Glutamatergic neuron (in vitro differentiated cells): ENCODE measurements around the gene PDX1. TPM values are rescaled to one million over a fixed set of nuclear protein-coding genes. Genes with fewer than 3 reads are reported as not detected.

Source experiments
- DNase-seq: peaks from one replicate; pipeline ENCODE4 v3.0.0; 2022
- H3K27ac Mint-ChIP-seq: one replicate; pipeline ENCODE4 v1.8.0; 2020; ENCODE audit warnings: mild to moderate bottlenecking, mixed read lengths, inconsistent platforms; ENCODE audit not compliant: unreplicated experiment
- H3K27me3 Mint-ChIP-seq: one replicate; pipeline ENCODE4 v1.8.0; 2020; ENCODE audit warnings: mild to moderate bottlenecking, moderate library complexity, mixed read lengths, inconsistent platforms; ENCODE audit not compliant: unreplicated experiment
- H3K36me3 Mint-ChIP-seq: one replicate; pipeline ENCODE4 v1.8.0; 2020; ENCODE audit warnings: mild to moderate bottlenecking, mixed read lengths, inconsistent platforms; ENCODE audit not compliant: unreplicated experiment
- H3K4me1 Mint-ChIP-seq: one replicate; pipeline ENCODE4 v1.8.0; 2020; ENCODE audit warnings: mild to moderate bottlenecking, low read depth, mixed read lengths, inconsistent platforms; ENCODE audit not compliant: unreplicated experiment
- H3K4me3 Mint-ChIP-seq: one replicate; pipeline ENCODE4 v1.8.0; 2020; ENCODE audit warnings: mild to moderate bottlenecking, mixed read lengths, inconsistent platforms; ENCODE audit not compliant: unreplicated experiment
- H3K9me3 Mint-ChIP-seq: one replicate; pipeline ENCODE4 v1.8.0; 2020; ENCODE audit warnings: mild to moderate bottlenecking, moderate library complexity, mixed read lengths, inconsistent platforms; ENCODE audit not compliant: unreplicated experiment
- CTCF ChIP-seq: fragments of 200-600 bp; sonication (generic); IDR thresholded peaks from one replicate; pipeline ENCODE4 v1.5.0; 2021; ENCODE audit not compliant: partially characterized antibody, unreplicated experiment
- total RNA-seq: library from RNA; stranded (reverse); fragmentation: NEBNext Ultra II Directional; extraction: Animal tissue kit (Norgen Biotek cat#: 25700); gene quantifications from one replicate; pipeline ENCODE4 v1.2.1, GENCODE V29; 2021; ENCODE audit not compliant: unreplicated experiment

PDX1 gene
- total RNA-seq, 1 donor from 2014 or later = not detected

GRCh38 chr13:27926644-27927434 is 7.0 kb downstream of the PDX1 start:
- Mint-ChIP-seq H3K9me3 (peaks cover 9% of the 10 kb centered on the region), H3K4me1 (peaks cover 2% of the 10 kb centered on the region), H3K4me3 (no peak overlapping the region), H3K36me3 (no peaks in the 10 kb centered on the region), H3K27ac (no peak overlapping the region), H3K27me3 (peaks cover 49% of the 10 kb centered on the region)
- TF ChIP-seq CTCF = no peak
- DNase-seq = peak; percentile 23

- Mint-ChIP-seq H3K27ac (no peak overlapping the region), H3K4me1 (peaks cover 2% of the 10 kb centered on the region), H3K4me3 (no peak overlapping the region), H3K27me3 (peaks cover 45% of the 10 kb centered on the region), H3K36me3 (no peaks in the 10 kb centered on the region), H3K9me3 (peaks cover 9% of the 10 kb centered on the region)
- TF ChIP-seq CTCF = no peak
- peak; percentile 21 for DNase-seq
Measured at GRCh38 chr13:27927444-27928352, 7.9 kb downstream of the PDX1 start.

GRCh38 chr13:27928353-27928804 is 8.6 kb downstream of the PDX1 start:
- Mint-ChIP-seq H3K27ac (no peak overlapping the region), H3K4me3 (no peak overlapping the region), H3K4me1 (peaks cover 2% of the 10 kb centered on the region), H3K27me3 (peaks cover 39% of the 10 kb centered on the region), H3K9me3 (peaks cover 7% of the 10 kb centered on the region), H3K36me3 (no peaks in the 10 kb centered on the region)
- DNase-seq = no peak
- no peak for TF ChIP-seq CTCF

- Mint-ChIP-seq H3K36me3 (no peaks in the 10 kb centered on the region), H3K27ac (no peak overlapping the region), H3K27me3 (peaks cover 37% of the 10 kb centered on the region), H3K4me1 (no peaks in the 10 kb centered on the region), H3K9me3 (peaks cover 2% of the 10 kb centered on the region), H3K4me3 (no peak overlapping the region)
- TF ChIP-seq CTCF = no peak
- DNase-seq = peak; percentile 21
Measured at GRCh38 chr13:27928805-27929753, 9.3 kb downstream of the PDX1 start.
